ENCODE measurements around the gene MOB3B.
A peak's percentile ranks its signal among the peaks of the same experiment; 100 is the strongest.
"Not testable (repeated sequence)": the region's sequence is repeated elsewhere in the genome, so short reads cannot be mapped to it uniquely, and the experiment has no call there.

The MOB3B gene

GRCh38 chr9:27468000-27468399, 61.6 kb downstream of the MOB3B start:
- Histone ChIP-seq H3K27ac (ENCODE audit: low read depth, low read length) (no peak overlapping the region), H3K4me1 (ENCODE audit: control insufficient read depth, insufficient read depth, low read length) (peaks cover 21% of the 10 kb centered on the region), H3K9ac (ENCODE audit: low read length) (no peak overlapping the region)

GRCh38 chr9:27467486-27467885, 62.1 kb downstream of the MOB3B start:
- H3K4me1 ChIP-seq (ENCODE audit: control insufficient read depth, insufficient read depth, low read length), result peaks cover 17% of the 10 kb centered on the region
- no peak overlapping the region for H3K4me3 ChIP-seq (ENCODE audit: low read length)
- no peak overlapping the region for H3K9ac ChIP-seq (ENCODE audit: low read length)
- no peak overlapping the region for H3K27ac ChIP-seq (ENCODE audit: low read depth, low read length)
- no peaks in the 10 kb centered on the region for H3K36me3 ChIP-seq (ENCODE audit: control insufficient read depth, insufficient read depth, low read length)
- no peaks in the 10 kb centered on the region for H3K27me3 ChIP-seq (ENCODE audit: control insufficient read depth, insufficient read depth, low read length)

More at GRCh38 chr9:27468000-27468399, 61.6 kb downstream of the MOB3B start:
- Histone ChIP-seq H3K36me3 (ENCODE audit: control insufficient read depth, insufficient read depth, low read length) (no peaks in the 10 kb centered on the region), H3K4me3 (ENCODE audit: low read length) (no peak overlapping the region), H3K27me3 (ENCODE audit: control insufficient read depth, insufficient read depth, low read length) (no peaks in the 10 kb centered on the region)

GRCh38 chr9:27466516-27466915, 63.1 kb downstream of the MOB3B start:
- not testable (repeated sequence) for H3K36me3 ChIP-seq (ENCODE audit: control insufficient read depth, insufficient read depth, low read length); H3K4me3 ChIP-seq (ENCODE audit: low read length); H3K9ac ChIP-seq (ENCODE audit: low read length); H3K27me3 ChIP-seq (ENCODE audit: control insufficient read depth, insufficient read depth, low read length); H3K27ac ChIP-seq (ENCODE audit: low read depth, low read length)
- H3K4me1 ChIP-seq (ENCODE audit: control insufficient read depth, insufficient read depth, low read length), result peaks cover 17% of the 10 kb centered on the region

GRCh38 chr9:27464950-27465349, 64.7 kb downstream of the MOB3B start:
- H3K27me3 ChIP-seq (ENCODE audit: control insufficient read depth, insufficient read depth, low read length); H3K4me3 ChIP-seq (ENCODE audit: low read length); H3K27ac ChIP-seq (ENCODE audit: low read depth, low read length); H3K36me3 ChIP-seq (ENCODE audit: control insufficient read depth, insufficient read depth, low read length); H3K9ac ChIP-seq (ENCODE audit: low read length): not testable (repeated sequence)
- peaks cover 21% of the 10 kb centered on the region for H3K4me1 ChIP-seq (ENCODE audit: control insufficient read depth, insufficient read depth, low read length)

- Histone ChIP-seq H3K9ac (ENCODE audit: low read length) (no peak overlapping the region), H3K4me3 (ENCODE audit: low read length) (no peak overlapping the region), H3K36me3 (ENCODE audit: control insufficient read depth, insufficient read depth, low read length) (no peaks in the 10 kb centered on the region), H3K4me1 (ENCODE audit: control insufficient read depth, insufficient read depth, low read length) (peaks cover 11% of the 10 kb centered on the region), H3K27ac (ENCODE audit: low read depth, low read length) (no peak overlapping the region), H3K27me3 (ENCODE audit: control insufficient read depth, insufficient read depth, low read length) (no peaks in the 10 kb centered on the region)
These were observed 66.8 kb downstream of the MOB3B start for GRCh38 chr9:27462846-27463245.

GRCh38 chr9:27462434-27462833, 67.2 kb downstream of the MOB3B start:
- H3K36me3 ChIP-seq (ENCODE audit: control insufficient read depth, insufficient read depth, low read length), result no peaks in the 10 kb centered on the region
- H3K27ac ChIP-seq (ENCODE audit: low read depth, low read length), result no peak overlapping the region
- peaks cover 11% of the 10 kb centered on the region for H3K4me1 ChIP-seq (ENCODE audit: control insufficient read depth, insufficient read depth, low read length)
- no peaks in the 10 kb centered on the region for H3K27me3 ChIP-seq (ENCODE audit: control insufficient read depth, insufficient read depth, low read length)
- H3K4me3 ChIP-seq (ENCODE audit: low read length), result no peak overlapping the region
- H3K9ac ChIP-seq (ENCODE audit: low read length), result no peak overlapping the region

GRCh38 chr9:27460226-27461023, 69.2 kb downstream of the MOB3B start:
- Histone ChIP-seq H3K27ac (ENCODE audit: low read depth, low read length) (peak overlapping the region; percentile 18), H3K9ac (ENCODE audit: low read length) (no peak overlapping the region), H3K4me3 (ENCODE audit: low read length) (no peak overlapping the region), H3K27me3 (ENCODE audit: control insufficient read depth, insufficient read depth, low read length) (no peaks in the 10 kb centered on the region), H3K36me3 (ENCODE audit: control insufficient read depth, insufficient read depth, low read length) (peaks cover under 1% of the 10 kb centered on the region), H3K4me1 (ENCODE audit: control insufficient read depth, insufficient read depth, low read length) (peaks cover 11% of the 10 kb centered on the region)

GRCh38 chr9:27457445-27457844, 72.2 kb downstream of the MOB3B start:
- Histone ChIP-seq H3K36me3 (ENCODE audit: control insufficient read depth, insufficient read depth, low read length) (peaks cover 4% of the 10 kb centered on the region), H3K27me3 (ENCODE audit: control insufficient read depth, insufficient read depth, low read length) (no peaks in the 10 kb centered on the region), H3K27ac (ENCODE audit: low read depth, low read length) (no peak overlapping the region), H3K4me1 (ENCODE audit: control insufficient read depth, insufficient read depth, low read length) (peaks cover 11% of the 10 kb centered on the region), H3K9ac (ENCODE audit: low read length) (no peak overlapping the region), H3K4me3 (ENCODE audit: low read length) (no peak overlapping the region)

- H3K9ac ChIP-seq (ENCODE audit: low read length), result no peak overlapping the region
- no peak overlapping the region for H3K4me3 ChIP-seq (ENCODE audit: low read length)
- H3K4me1 ChIP-seq (ENCODE audit: control insufficient read depth, insufficient read depth, low read length), result peaks cover 8% of the 10 kb centered on the region
- H3K36me3 ChIP-seq (ENCODE audit: control insufficient read depth, insufficient read depth, low read length), result peaks cover 4% of the 10 kb centered on the region
- H3K27me3 ChIP-seq (ENCODE audit: control insufficient read depth, insufficient read depth, low read length), result no peaks in the 10 kb centered on the region
- H3K27ac ChIP-seq (ENCODE audit: low read depth, low read length), result no peak overlapping the region
These were observed 75.6 kb downstream of the MOB3B start for GRCh38 chr9:27453860-27454553.

GRCh38 chr9:27451207-27451797, 78.3 kb downstream of the MOB3B start:
- Histone ChIP-seq H3K27ac (ENCODE audit: low read depth, low read length) (no peak overlapping the region), H3K9ac (ENCODE audit: low read length) (no peak overlapping the region), H3K4me3 (ENCODE audit: low read length) (no peak overlapping the region)

GRCh38 chr9:27450752-27451151, 78.9 kb downstream of the MOB3B start:
- no peak overlapping the region for H3K4me3 ChIP-seq (ENCODE audit: low read length)
- H3K36me3 ChIP-seq (ENCODE audit: control insufficient read depth, insufficient read depth, low read length), result peaks cover 4% of the 10 kb centered on the region
- no peaks in the 10 kb centered on the region for H3K27me3 ChIP-seq (ENCODE audit: control insufficient read depth, insufficient read depth, low read length)
- no peak overlapping the region for H3K9ac ChIP-seq (ENCODE audit: low read length)
- H3K27ac ChIP-seq (ENCODE audit: low read depth, low read length), result no peak overlapping the region
- peaks cover 8% of the 10 kb centered on the region for H3K4me1 ChIP-seq (ENCODE audit: control insufficient read depth, insufficient read depth, low read length)

More at GRCh38 chr9:27451207-27451797, 78.3 kb downstream of the MOB3B start:
- peaks cover 8% of the 10 kb centered on the region for H3K4me1 ChIP-seq (ENCODE audit: control insufficient read depth, insufficient read depth, low read length)
- no peaks in the 10 kb centered on the region for H3K27me3 ChIP-seq (ENCODE audit: control insufficient read depth, insufficient read depth, low read length)
- H3K36me3 ChIP-seq (ENCODE audit: control insufficient read depth, insufficient read depth, low read length), result peaks cover 4% of the 10 kb centered on the region

- not testable (repeated sequence) for H3K9ac ChIP-seq (ENCODE audit: low read length); H3K36me3 ChIP-seq (ENCODE audit: control insufficient read depth, insufficient read depth, low read length); H3K4me3 ChIP-seq (ENCODE audit: low read length); H3K27ac ChIP-seq (ENCODE audit: low read depth, low read length); H3K27me3 ChIP-seq (ENCODE audit: control insufficient read depth, insufficient read depth, low read length); H3K4me1 ChIP-seq (ENCODE audit: control insufficient read depth, insufficient read depth, low read length)
These were observed 81.3 kb downstream of the MOB3B start for GRCh38 chr9:27448356-27448755.
